Esophagus muscularis mucosa (tissue), 4 donors: ENCODE results near the gene EEPD1. TPM values are rescaled to one million over a fixed set of nuclear protein-coding genes. Genes with fewer than 3 reads are reported as not detected.

Source experiments
- DNase-seq: peaks from one replicate; pipeline ENCODE4 v3.0.0-alpha.2; 2017; ENCODE audit errors: extremely low spot score
- H3K27ac ChIP-seq, 4 donors: fragments of 200-600 bp; sonication (generic); replicated peaks in 1 of 4; 1 replicate in 3 of 4; 2 replicates in 1 of 4; pipeline ENCODE4 v1.5.1; 2016 to 2019; ENCODE audit warnings: mild to moderate bottlenecking in 1 of 4
- H3K27me3 ChIP-seq, 4 donors: fragments of 200-600 bp; sonication (generic); one replicate each; pipeline versions ENCODE4 v1.5.1 to v1.6.0; 2016 to 2019
- H3K36me3 ChIP-seq, 4 donors: fragments of 200-600 bp; sonication (generic); one replicate each; pipeline ENCODE4 v1.5.1; 2016 to 2019
- H3K4me1 ChIP-seq, 4 donors: fragments of 200-600 bp; sonication (generic); one replicate each; pipeline ENCODE4 v1.5.1; 2016 to 2019
- H3K4me3 ChIP-seq, 4 donors: fragments of 200-600 bp; sonication (generic); 1 replicate in 2 of 4; 2 replicates in 2 of 4; pipeline ENCODE4 v1.5.1; 2016 to 2019; ENCODE audit warnings: mild to moderate bottlenecking in 4 of 4, moderate library complexity in 1 of 4
- H3K9me3 ChIP-seq, 4 donors: fragments of 200-600 bp; sonication (generic); 1 replicate in 3 of 4; 2 replicates in 1 of 4; pipeline ENCODE4 v1.5.1; 2016 to 2019
- CTCF ChIP-seq, 3 experiments: fragments of 200-600 bp in 2 of 3; fragments of 450-650 bp in 1 of 3; sonication (generic) in 2 of 3; IDR thresholded peaks; one replicate each; pipeline ENCODE4 v1.5.1; 2017 to 2019; ENCODE audit warnings: antibody characterized with exemption in 3 of 3, mild to moderate bottlenecking in 2 of 3, moderate library complexity in 1 of 3
- EP300 ChIP-seq: sonication (generic); formaldehyde crosslinking; IDR thresholded peaks from one replicate; pipeline ENCODE4 v1.6.1; 2017; ENCODE audit warnings: antibody characterized with exemption
- POLR2A ChIP-seq: fragments of 450-650 bp; IDR thresholded peaks from one replicate; pipeline ENCODE4 v1.6.1; 2017; ENCODE audit warnings: antibody characterized with exemption, moderate library complexity, mild to moderate bottlenecking, low read depth
- POLR2AphosphoS5 ChIP-seq, 2 donors: sonication (generic); formaldehyde crosslinking; IDR thresholded peaks; one replicate each; pipeline ENCODE4 v1.6.1; 2017; ENCODE audit warnings: antibody characterized with exemption in 2 of 2
- WGBS: methylation state at CpG from one replicate; pipeline ENCODE4 v1.1.5; 2018; 5-methylcytosine and 5-hydroxymethylcytosine counted together
- intact Hi-C: fragments of 100-400 bp; cut with DNase I; formaldehyde crosslinking; loops from one replicate; pipeline ENCODE4 v1.15.1; 2023
- total RNA-seq, 4 donors: library from RNA; depleted of rRNA; stranded (reverse); fragments of >200 nt; gene quantifications; one replicate each; pipeline versions ENCODE4 v1.1.0 to v1.2.1, GENCODE V29; 2016

Gene EEPD1
- total RNA-seq, 4 donors from 2014 or later: 18.7 to 27.9 (median 26.6) TPM

- H3K36me3 ChIP-seq: peaks cover 0 to 13% (median 4%) of the 10 kb centered on the region in 4 donors
- H3K27ac ChIP-seq: no peak overlapping the region
- TF ChIP-seq POLR2A: no peak
- H3K4me1 ChIP-seq: no peaks in the 10 kb centered on the region
- no peak overlapping the region for H3K4me3 ChIP-seq
- H3K27me3 ChIP-seq: no peaks in the 10 kb centered on the region
- no peaks in the 10 kb centered on the region for H3K9me3 ChIP-seq
- no peak for DNase-seq
- 96% methylated on average over 3 of the region's 3 CpGs for WGBS
- intact Hi-C loops: no loop called here
These were observed 185.2 kb downstream of the EEPD1 start for GRCh38 chr7:36338256-36338655.

GRCh38 chr7:36343548-36343947, 190.5 kb downstream of the EEPD1 start:
- 93% methylated on average over 1 of the region's 1 CpG for WGBS
- intact Hi-C loops: no loop called here
- Histone ChIP-seq H3K27ac (no peak overlapping the region), H3K4me3 (no peak overlapping the region), H3K36me3 (no peaks in the 10 kb centered on the region), H3K27me3 (no peaks in the 10 kb centered on the region), H3K9me3 (no peaks in the 10 kb centered on the region), H3K4me1 (peaks cover 0 to 12% (median 8%) of the 10 kb centered on the region in 4 donors)
- TF ChIP-seq POLR2AphosphoS5 (IDR thresholded peaks at IDR 0.05) (no peak), EP300 (no peak), POLR2A (no peak), CTCF (IDR thresholded peaks at IDR 0.05) (no peak)
- no peak for DNase-seq

DNA sequence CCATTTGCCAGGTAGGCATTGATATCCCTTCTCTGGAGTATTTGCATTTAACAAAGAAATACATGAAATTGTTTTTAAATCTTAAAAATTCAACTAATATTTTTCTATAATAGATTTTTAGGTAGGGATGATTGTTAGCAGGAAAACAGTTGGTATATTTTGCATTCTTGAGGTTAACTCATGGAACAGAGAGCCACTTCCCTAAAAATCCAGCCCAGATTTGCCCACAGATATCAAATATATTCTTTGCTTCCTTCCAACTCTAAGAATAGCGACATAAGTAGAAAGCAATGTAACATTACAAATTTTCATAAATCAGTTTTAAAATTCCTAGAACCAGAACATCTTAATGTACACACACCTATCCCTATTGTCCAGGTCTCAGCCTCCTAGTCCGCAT, 191.6 kb downstream of the EEPD1 start:
- H3K4me3 ChIP-seq: no peak overlapping the region
- intact Hi-C loops: no loop called here
- 74% methylated on average over 2 of the region's 2 CpGs for whole genome bisulfite sequencing
- H3K27me3 ChIP-seq: no peaks in the 10 kb centered on the region
- no peak for DNase-seq
- no peaks in the 10 kb centered on the region for H3K36me3 ChIP-seq
- H3K9me3 ChIP-seq: no peaks in the 10 kb centered on the region
- H3K27ac ChIP-seq: no peak overlapping the region
- TF ChIP-seq POLR2A (no peak), CTCF (IDR thresholded peaks at IDR 0.05) (no peak), POLR2AphosphoS5 (IDR thresholded peaks at IDR 0.05) (no peak), EP300 (no peak)
- H3K4me1 ChIP-seq: peaks cover 0 to 18% (median 15%) of the 10 kb centered on the region in 4 donors

DNA sequence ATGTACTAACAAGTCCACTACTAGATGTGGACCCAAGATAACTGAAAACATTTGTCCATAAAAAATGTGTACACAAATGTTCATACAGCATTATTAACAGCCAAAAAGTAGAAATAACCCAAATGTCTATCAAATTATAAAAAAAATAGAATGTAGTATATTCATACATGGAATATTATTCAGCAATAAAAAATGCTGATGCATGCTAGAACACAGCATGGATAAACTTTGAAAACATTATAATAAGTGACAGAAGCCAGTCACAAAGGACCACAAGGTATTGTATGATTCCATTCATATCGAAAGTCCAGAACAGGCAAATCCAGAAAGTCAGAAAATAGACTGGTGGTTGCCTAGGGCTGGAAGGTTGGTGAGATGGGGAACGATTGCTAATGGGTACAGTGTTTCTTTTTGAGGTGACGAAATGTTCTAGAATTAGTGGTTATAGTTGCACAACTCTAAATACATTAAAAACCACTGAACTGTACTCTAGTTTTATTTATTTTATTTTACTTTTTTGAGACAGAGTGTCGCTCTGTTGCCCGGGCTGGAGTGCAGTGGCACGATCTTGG, 193.3 kb downstream of the EEPD1 start:
- WGBS: 89% methylated on average over 6 of the region's 6 CpGs
- H3K36me3 ChIP-seq: no peaks in the 10 kb centered on the region
- H3K9me3 ChIP-seq: no peaks in the 10 kb centered on the region
- no peak for DNase-seq
- no peak overlapping the region for H3K27ac ChIP-seq
- H3K27me3 ChIP-seq: no peaks in the 10 kb centered on the region
- H3K4me1 ChIP-seq: peaks cover 0 to 18% (median 15%) of the 10 kb centered on the region in 4 donors
- intact Hi-C loops: no loop called here
- H3K4me3 ChIP-seq: no peak overlapping the region
- TF ChIP-seq POLR2A (no peak), CTCF (IDR thresholded peaks at IDR 0.05) (no peak), POLR2AphosphoS5 (IDR thresholded peaks at IDR 0.05) (no peak), EP300 (no peak)

GRCh38 chr7:36348256-36348655, 195.2 kb downstream of the EEPD1 start:
- H3K36me3 ChIP-seq: no peaks in the 10 kb centered on the region
- peaks cover 0 to 18% (median 15%) of the 10 kb centered on the region in 4 donors for H3K4me1 ChIP-seq
- no peak overlapping the region for H3K27ac ChIP-seq
- H3K27me3 ChIP-seq: no peaks in the 10 kb centered on the region
- TF ChIP-seq POLR2A: no peak
- no peak for TF ChIP-seq CTCF (IDR thresholded peaks at IDR 0.05)
- TF ChIP-seq EP300: no peak
- TF ChIP-seq POLR2AphosphoS5 (IDR thresholded peaks at IDR 0.05): no peak
- intact Hi-C loops: no loop called here
- H3K9me3 ChIP-seq: no peaks in the 10 kb centered on the region
- no peak for DNase-seq
- H3K4me3 ChIP-seq: no peak overlapping the region
